Prostate gland (tissue), 2 donors: ENCODE results near the gene WDR43. TPM values are rescaled to one million over a fixed set of nuclear protein-coding genes. Genes with fewer than 3 reads are reported as not detected.

ENCODE experiments used
- DNase-seq: peaks from one replicate; pipeline ENCODE4 v3.0.0-alpha.2; 2019; ENCODE audit warnings: low spot score
- H3K27ac ChIP-seq, 2 donors: fragments of 200-600 bp; sonication (generic); 2 replicates each; pipeline ENCODE4 v1.5.1; 2017 to 2019
- H3K27me3 ChIP-seq: fragments of 200-600 bp; sonication (generic); replicated peaks from 2 replicates; pipeline ENCODE4 v1.5.1; 2019; ENCODE audit not compliant: insufficient read depth
- H3K36me3 ChIP-seq, 2 donors: fragments of 200-600 bp; sonication (generic); 1 replicate in 1 of 2; 2 replicates in 1 of 2; pipeline versions ENCODE4 v1.5.1 to v1.8.1; 2017 to 2019
- H3K4me1 ChIP-seq: fragments of 200-600 bp; sonication (generic); replicated peaks from 2 replicates; pipeline ENCODE4 v1.5.1; 2019
- H3K4me3 ChIP-seq, 2 donors: fragments of 200-600 bp; sonication (generic); 2 replicates each; pipeline ENCODE4 v1.5.1; 2017 to 2019
- H3K9me3 ChIP-seq: fragments of 200-600 bp; sonication (generic); 2 replicates; pipeline ENCODE4 v1.5.1; 2017
- CTCF ChIP-seq, 4 experiments: fragments of 200-600 bp in 2 of 4; fragments of 450-650 bp in 2 of 4; sonication (generic) in 2 of 4; IDR thresholded peaks; 1 replicate in 3 of 4; 2 replicates in 1 of 4; pipeline ENCODE4 v1.5.1; 2016 to 2019; ENCODE audit warnings: antibody characterized with exemption in 4 of 4, mild to moderate bottlenecking in 2 of 4, moderate library complexity in 2 of 4
- POLR2A ChIP-seq: fragments of 450-650 bp; IDR thresholded peaks from one replicate; pipeline ENCODE4 v1.6.1; 2016; ENCODE audit warnings: antibody characterized with exemption, mild to moderate bottlenecking
- POLR2AphosphoS5 ChIP-seq: sonication (generic); formaldehyde crosslinking; IDR thresholded peaks from one replicate; pipeline ENCODE4 v1.6.1; 2017; ENCODE audit warnings: antibody characterized with exemption
- WGBS: methylation state at CpG from one replicate; pipeline ENCODE4 v1.1.5; 2018; 5-methylcytosine and 5-hydroxymethylcytosine counted together
- intact Hi-C: fragments of 100-400 bp; cut with DNase I; formaldehyde crosslinking; loops from one replicate; pipeline ENCODE4 v1.14.2; 2022
- total RNA-seq, 2 donors: library from RNA; depleted of rRNA; stranded (reverse); fragments of >200 nt; gene quantifications; one replicate each; pipeline ENCODE4 v1.1.0, GENCODE V29; 2016

The WDR43 gene
- total RNA-seq, 2 donors from 2014 or later, result 30.6 to 36.9 TPM

GRCh38 chr2:28979576-28980366, 85.3 kb downstream of the WDR43 start:
- H3K4me1 ChIP-seq, result no peaks in the 10 kb centered on the region
- TF ChIP-seq POLR2AphosphoS5, result no peak
- no peak for TF ChIP-seq CTCF (IDR thresholded peaks at IDR 0.05)
- TF ChIP-seq POLR2A, result no peak
- no peaks in the 10 kb centered on the region for H3K9me3 ChIP-seq
- no peaks in the 10 kb centered on the region for H3K27me3 ChIP-seq
- no peaks in the 10 kb centered on the region for H3K36me3 ChIP-seq
- 85% methylated on average over 13 of the region's 13 CpGs for WGBS
- DNase-seq, result no peak
- intact Hi-C loops, result no loop called here
- no peak overlapping the region for H3K4me3 ChIP-seq
- H3K27ac ChIP-seq, result no peak overlapping the region

GRCh38 chr2:28980368-28981015, 86.0 kb downstream of the WDR43 start:
- Histone ChIP-seq H3K27ac (peak overlapping the region in 1 of 2 donors; percentile 53), H3K27me3 (no peaks in the 10 kb centered on the region), H3K9me3 (no peaks in the 10 kb centered on the region), H3K36me3 (no peaks in the 10 kb centered on the region), H3K4me1 (no peaks in the 10 kb centered on the region), H3K4me3 (no peak overlapping the region)
- 73% methylated on average over 3 of the region's 3 CpGs for WGBS
- DNase-seq, result no peak
- intact Hi-C loops, result no loop called here
- TF ChIP-seq POLR2AphosphoS5, result no peak
- TF ChIP-seq CTCF (IDR thresholded peaks at IDR 0.05), result peak in 1 of 4 experiments; percentile 10

- no peak for TF ChIP-seq POLR2AphosphoS5
- no peak for TF ChIP-seq CTCF (IDR thresholded peaks at IDR 0.05)
- TF ChIP-seq POLR2A, result no peak
- H3K27me3 ChIP-seq, result no peaks in the 10 kb centered on the region
- no peaks in the 10 kb centered on the region for H3K9me3 ChIP-seq
- 26% methylated on average over 10 of the region's 10 CpGs for WGBS
- no peaks in the 10 kb centered on the region for H3K36me3 ChIP-seq
- H3K4me3 ChIP-seq, result no peak within 1 kb of the TSS
- H3K4me1 ChIP-seq, result no peaks in the 10 kb centered on the region
- peak within 1 kb of the TSS; percentile 48 to 53 for H3K27ac ChIP-seq
- DNase-seq, result peak; percentile 27
- intact Hi-C loops, result no loop called here
Measured at GRCh38 chr2:28981016-28981441, 86.6 kb downstream of the WDR43 start, which contains the start of gene TOGARAM2. TOGARAM2 (plus strand) TSS chr2:28981298; CDS start chr2:28994835, 13,537 bp downstream.

- intact Hi-C loops, result no loop called here
- no peaks in the 10 kb centered on the region for H3K27me3 ChIP-seq
- TF ChIP-seq POLR2A, result no peak
- no peak for TF ChIP-seq POLR2AphosphoS5
- no peak for TF ChIP-seq CTCF (IDR thresholded peaks at IDR 0.05)
- no peaks in the 10 kb centered on the region for H3K36me3 ChIP-seq
- no peaks in the 10 kb centered on the region for H3K9me3 ChIP-seq
- no peak overlapping the region for H3K4me3 ChIP-seq
- 89% methylated on average over 11 of the region's 11 CpGs for WGBS
- no peaks in the 10 kb centered on the region for H3K4me1 ChIP-seq
- DNase-seq, result no peak
- H3K27ac ChIP-seq, result peak overlapping the region; percentile 48 to 53
Measured at GRCh38 chr2:28981620-28982376, 87.3 kb downstream of the WDR43 start.
